IPS-15b (cell line): ENCODE measurements around the gene RNASE11.
"Not testable (repeated sequence)": the region's sequence is repeated elsewhere in the genome, so short reads cannot be mapped to it uniquely, and the experiment has no call there.

Experiments
- H3K27me3 ChIP-seq: one replicate; pipeline ENCODE4 v1.6.1; 2013; ENCODE audit warnings: low read length; ENCODE audit not compliant: control insufficient read depth, insufficient read depth
- H3K36me3 ChIP-seq: one replicate; pipeline ENCODE4 v1.6.1; 2013; ENCODE audit warnings: low read length; ENCODE audit not compliant: control insufficient read depth, insufficient read depth
- H3K4me1 ChIP-seq: one replicate; pipeline ENCODE4 v1.6.1; 2013; ENCODE audit warnings: mild to moderate bottlenecking, low read length; ENCODE audit not compliant: control insufficient read depth, insufficient read depth
- H3K4me3 ChIP-seq: one replicate; pipeline ENCODE4 v1.5.1; 2013; ENCODE audit warnings: low read depth, low read length
- H3K9ac ChIP-seq: one replicate; pipeline ENCODE4 v1.6.1; 2013; ENCODE audit warnings: low read depth, mild to moderate bottlenecking, low read length
- H3K9me3 ChIP-seq: one replicate; pipeline ENCODE4 v1.6.1; 2013; ENCODE audit warnings: mild to moderate bottlenecking, low read length; ENCODE audit not compliant: control insufficient read depth, insufficient read depth

Gene RNASE11

DNA sequence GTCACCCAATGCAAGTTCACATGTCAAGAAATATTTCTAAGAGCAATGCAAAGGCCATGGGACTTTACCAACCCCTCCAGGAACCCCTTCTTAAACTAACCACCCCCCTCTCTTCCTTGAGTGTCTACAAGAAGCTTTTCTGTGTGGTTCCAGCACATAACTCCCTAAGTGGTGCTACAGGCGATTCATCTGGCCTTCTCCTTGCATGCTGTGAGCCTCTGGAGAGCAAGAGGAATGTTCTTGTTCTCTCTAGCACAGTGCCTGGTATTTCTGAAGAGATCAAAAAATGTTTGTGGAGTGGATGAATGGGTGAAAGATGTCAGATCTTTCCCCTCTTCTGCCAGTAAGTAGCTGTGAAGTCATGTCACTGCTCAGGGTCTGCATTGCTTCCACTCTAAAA lies 9.3 kb upstream of the RNASE11 start:
- Histone ChIP-seq H3K9ac (no peak overlapping the region), H3K36me3 (no peaks in the 10 kb centered on the region), H3K4me3 (no peak overlapping the region)

DNA sequence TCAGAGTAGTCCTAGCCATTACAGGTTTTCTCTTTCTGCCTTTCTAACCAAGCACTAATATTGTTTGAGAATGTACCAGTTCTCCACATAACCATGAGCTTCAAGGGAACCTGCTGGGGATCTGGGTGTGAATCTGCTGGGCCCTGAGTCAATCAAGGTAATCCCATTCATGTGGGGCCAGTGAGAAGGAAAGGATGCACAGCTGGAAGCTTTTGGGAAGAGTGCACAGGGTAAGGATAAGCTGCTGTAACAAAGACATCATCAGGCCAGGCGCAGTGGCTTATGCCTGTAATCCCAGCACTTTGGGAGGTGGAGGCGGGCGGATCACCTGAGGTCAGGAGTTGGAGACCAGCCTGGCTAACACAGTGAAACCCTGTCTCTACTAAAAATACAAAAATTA lies 7.9 kb upstream of the RNASE11 start:
- not testable (repeated sequence) for H3K27me3 ChIP-seq, H3K4me3 ChIP-seq, H3K36me3 ChIP-seq, H3K9ac ChIP-seq, H3K4me1 ChIP-seq, H3K9me3 ChIP-seq

More for the DNA sequence above, 9.3 kb upstream of the RNASE11 start:
- H3K9me3 ChIP-seq, result no peaks in the 10 kb centered on the region
- H3K27me3 ChIP-seq, result no peaks in the 10 kb centered on the region
- H3K4me1 ChIP-seq, result no peaks in the 10 kb centered on the region

DNA sequence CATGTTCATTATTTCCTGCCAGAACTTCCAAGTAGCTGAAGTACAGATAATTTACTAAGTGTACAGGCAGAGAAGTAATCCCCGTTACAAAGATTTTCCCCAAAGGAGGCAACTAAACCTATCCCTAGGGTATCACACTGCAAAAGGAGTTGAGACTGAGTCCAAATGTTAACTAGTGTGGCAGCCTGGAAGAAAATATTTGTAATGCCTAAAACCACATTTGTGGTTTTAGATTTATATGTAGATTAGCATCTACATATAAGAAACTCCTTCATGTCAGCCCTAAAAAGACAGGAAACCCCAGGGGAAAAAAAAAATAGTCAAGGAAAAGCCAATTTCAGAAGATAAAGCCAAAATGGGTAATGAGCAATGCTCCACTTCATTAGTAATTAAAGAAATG lies 4.8 kb upstream of the RNASE11 start:
- H3K4me3 ChIP-seq, result no peak overlapping the region
- H3K27me3 ChIP-seq, result no peaks in the 10 kb centered on the region
- no peak overlapping the region for H3K9ac ChIP-seq
- no peaks in the 10 kb centered on the region for H3K36me3 ChIP-seq
- no peaks in the 10 kb centered on the region for H3K9me3 ChIP-seq
- H3K4me1 ChIP-seq, result no peaks in the 10 kb centered on the region

DNA sequence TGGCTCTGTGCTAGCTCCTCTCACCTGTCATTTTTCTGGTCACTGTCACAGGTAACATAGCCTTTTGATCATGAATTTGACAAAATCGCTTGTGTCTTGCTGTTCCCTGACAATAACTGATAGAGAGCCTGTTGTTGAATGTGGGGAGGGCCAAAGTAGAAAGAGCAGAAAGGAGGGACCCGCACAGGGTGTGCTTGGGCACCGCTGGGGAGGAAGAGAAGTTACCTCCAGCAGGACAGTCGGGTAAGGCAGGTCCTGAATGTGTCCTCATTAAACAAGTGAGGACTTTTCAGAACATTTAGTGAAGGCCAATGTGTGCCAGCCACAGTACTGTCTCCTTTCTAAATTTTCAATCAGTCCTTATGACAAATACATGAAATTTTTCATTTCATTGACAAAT lies 3.4 kb upstream of the RNASE11 start, which contains the start of gene RNASE12:
Gene RNASE12 (minus strand): TSS at position 142 of the 400 bp plus-strand sequence. CDS start 653 bp downstream, outside the sequence.
- Histone ChIP-seq H3K36me3 (no peaks in the 10 kb centered on the region), H3K4me3 (no peak within 1 kb of the TSS), H3K27me3 (no peaks in the 10 kb centered on the region), H3K9ac (no peak within 1 kb of the TSS), H3K9me3 (no peaks in the 10 kb centered on the region), H3K4me1 (no peaks in the 10 kb centered on the region)

DNA sequence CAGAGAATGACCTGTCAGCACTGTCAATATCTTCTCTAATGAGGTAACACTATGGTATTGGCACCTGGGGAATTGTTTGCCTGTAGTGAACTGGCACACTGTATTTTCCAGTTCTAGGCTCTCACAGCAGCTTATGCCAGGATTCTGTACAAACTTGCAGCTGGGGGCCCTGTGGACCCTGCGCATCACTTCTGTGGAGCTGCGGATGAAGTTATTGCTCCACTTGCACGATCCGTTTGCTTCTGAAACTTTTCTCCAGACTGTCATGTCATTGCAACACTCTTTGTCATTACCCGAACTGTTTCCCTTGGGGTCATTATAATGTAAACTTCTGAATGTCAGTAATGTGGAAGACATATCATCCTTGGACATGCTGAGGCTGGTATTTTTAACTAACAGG lies 3.9 kb downstream of the RNASE11 start:
- H3K9ac ChIP-seq, result no peak overlapping the region
- H3K4me3 ChIP-seq, result no peak overlapping the region

DNA sequence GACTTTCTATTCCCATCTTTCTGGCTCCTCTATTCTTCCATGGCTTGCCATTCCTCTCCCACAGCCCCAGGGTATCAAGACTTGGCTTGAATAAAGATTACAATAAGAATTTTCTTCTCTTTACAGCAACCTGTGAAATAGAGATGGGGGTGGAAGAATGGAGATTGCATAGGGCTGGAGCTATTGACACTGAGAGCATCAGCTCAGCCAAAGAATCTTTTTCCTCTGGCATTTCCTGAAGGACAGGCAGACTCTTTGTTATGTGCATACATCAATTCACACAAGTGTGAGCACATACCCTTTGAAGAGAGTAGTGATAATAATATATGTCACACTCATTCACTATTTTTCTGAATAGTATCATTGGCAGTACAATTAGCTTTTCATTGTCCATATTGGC lies 4.7 kb downstream of the RNASE11 start:
- H3K36me3 ChIP-seq, result no peaks in the 10 kb centered on the region
- no peaks in the 10 kb centered on the region for H3K27me3 ChIP-seq
- no peaks in the 10 kb centered on the region for H3K9me3 ChIP-seq
- H3K9ac ChIP-seq, result no peak overlapping the region
- H3K4me3 ChIP-seq, result no peak overlapping the region
- H3K4me1 ChIP-seq, result peaks cover 36% of the 10 kb centered on the region

More for the DNA sequence above, 3.9 kb downstream of the RNASE11 start:
- Histone ChIP-seq H3K9me3 (no peaks in the 10 kb centered on the region), H3K4me1 (peaks cover 31% of the 10 kb centered on the region), H3K27me3 (no peaks in the 10 kb centered on the region), H3K36me3 (no peaks in the 10 kb centered on the region)

DNA sequence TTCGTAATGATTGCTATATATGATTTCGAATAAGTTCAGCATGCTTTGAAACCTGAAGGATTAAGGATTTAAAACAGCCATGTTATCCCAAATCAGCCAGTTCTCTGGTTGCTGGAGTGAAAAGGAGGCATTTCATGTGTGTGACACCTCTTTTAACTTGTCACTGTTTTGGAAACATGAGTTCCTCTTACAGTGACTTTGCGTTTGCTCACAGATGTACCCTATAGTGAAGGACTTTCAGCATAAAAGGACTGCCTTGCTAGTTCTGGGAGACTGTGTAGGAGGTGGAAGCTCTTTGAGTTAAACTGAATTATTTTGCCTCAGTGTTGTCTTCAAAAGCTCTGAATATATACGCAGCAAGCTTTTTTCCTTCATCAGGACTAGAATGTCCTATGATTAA lies 7.6 kb downstream of the RNASE11 start:
- no peaks in the 10 kb centered on the region for H3K27me3 ChIP-seq
- H3K4me3 ChIP-seq, result no peak overlapping the region
- H3K4me1 ChIP-seq, result peaks cover 44% of the 10 kb centered on the region
- no peaks in the 10 kb centered on the region for H3K9me3 ChIP-seq
- no peak overlapping the region for H3K9ac ChIP-seq
- H3K36me3 ChIP-seq, result no peaks in the 10 kb centered on the region

DNA sequence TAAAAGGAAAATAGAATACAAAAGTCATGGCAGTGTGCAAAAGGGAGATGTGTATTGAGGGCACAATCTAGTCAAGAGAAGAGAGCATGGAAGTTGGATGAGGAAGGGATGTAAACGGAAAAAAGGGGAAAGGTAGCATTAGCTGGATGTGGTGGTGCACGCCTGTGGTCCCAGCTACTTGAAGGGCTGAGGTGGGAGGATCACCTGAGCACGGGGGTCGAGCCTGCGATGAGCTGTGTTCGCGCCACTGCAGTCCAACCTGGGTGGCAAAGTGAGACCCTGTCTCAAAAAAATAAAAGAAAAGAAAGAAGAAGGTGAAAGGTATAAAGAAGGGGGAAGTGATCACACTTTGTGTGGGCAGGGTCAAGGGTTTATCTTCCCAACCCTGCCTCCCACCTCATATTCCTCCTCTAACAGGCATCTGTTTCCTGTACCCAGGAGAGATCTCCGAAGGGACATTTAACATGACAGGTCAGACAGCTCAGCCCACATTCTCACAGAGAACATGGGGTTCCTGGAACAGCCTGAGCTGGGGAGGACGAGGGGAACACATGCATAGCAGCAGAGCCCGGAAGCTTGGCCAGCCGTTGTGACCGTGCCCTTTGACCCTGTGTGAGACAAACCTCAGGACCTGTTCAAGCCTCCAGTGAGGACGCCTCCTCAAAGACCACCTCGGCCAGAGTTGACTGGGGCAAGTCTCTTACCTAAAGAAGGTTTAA lies 8.9 kb downstream of the RNASE11 start:
- Histone ChIP-seq H3K9me3 (no peaks in the 10 kb centered on the region), H3K4me3 (no peak overlapping the region), H3K27me3 (no peaks in the 10 kb centered on the region), H3K36me3 (no peaks in the 10 kb centered on the region), H3K9ac (no peak overlapping the region), H3K4me1 (peaks cover 44% of the 10 kb centered on the region)

DNA sequence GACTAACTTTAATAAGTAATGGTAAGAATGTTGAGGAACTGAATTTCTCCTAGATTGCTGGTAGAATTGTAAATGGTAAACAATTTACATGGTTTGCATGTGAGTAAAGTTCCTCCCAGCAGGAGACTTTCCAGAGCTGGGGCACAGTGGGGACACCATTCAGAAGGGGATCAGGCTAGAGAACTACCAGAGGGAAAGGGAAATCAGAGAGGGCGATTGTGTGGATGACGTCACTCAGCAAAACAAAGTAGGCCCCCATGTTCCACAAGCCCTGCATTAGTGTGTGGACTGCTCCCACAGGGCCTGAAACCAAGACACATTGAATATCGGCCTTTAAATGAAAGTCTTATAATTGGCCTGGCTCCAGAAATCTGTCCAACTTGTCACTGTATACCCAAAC lies 9.5 kb downstream of the RNASE11 start:
- no peaks in the 10 kb centered on the region for H3K36me3 ChIP-seq

DNA sequence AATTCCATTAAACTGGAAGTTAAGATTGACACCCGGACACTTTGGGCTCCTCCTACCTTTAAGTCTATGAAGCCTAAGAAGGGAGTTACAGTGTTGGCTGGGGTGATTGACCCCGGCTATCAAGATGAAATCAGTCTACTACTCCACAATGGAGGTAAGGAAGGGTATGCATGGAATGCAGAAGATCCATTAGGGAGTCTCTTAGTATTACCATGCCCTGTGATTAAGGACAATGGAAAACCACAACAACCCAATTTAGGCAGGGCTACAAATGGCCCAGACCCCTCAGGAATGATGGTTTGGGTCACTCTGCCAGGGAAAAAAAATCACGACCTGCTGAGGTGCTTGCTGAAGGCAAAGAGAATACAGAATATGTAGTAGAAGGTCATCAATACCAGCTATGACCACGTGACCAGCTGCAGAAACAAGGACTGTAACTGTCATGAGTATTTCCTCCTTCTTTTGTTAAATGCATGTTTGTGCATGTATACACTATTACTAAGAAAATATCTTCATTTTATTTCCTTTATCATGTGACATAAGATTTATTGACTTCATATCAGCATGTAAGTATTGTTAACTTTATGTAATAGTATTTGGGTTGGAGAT lies 15.3 kb downstream of the RNASE11 start:
- not testable (repeated sequence) for H3K4me3 ChIP-seq, H3K9ac ChIP-seq

More for the DNA sequence above, 9.5 kb downstream of the RNASE11 start:
- H3K9me3 ChIP-seq, result no peaks in the 10 kb centered on the region
- H3K9ac ChIP-seq, result no peak overlapping the region
- no peak overlapping the region for H3K4me3 ChIP-seq
- H3K27me3 ChIP-seq, result no peaks in the 10 kb centered on the region
- peaks cover 39% of the 10 kb centered on the region for H3K4me1 ChIP-seq

DNA sequence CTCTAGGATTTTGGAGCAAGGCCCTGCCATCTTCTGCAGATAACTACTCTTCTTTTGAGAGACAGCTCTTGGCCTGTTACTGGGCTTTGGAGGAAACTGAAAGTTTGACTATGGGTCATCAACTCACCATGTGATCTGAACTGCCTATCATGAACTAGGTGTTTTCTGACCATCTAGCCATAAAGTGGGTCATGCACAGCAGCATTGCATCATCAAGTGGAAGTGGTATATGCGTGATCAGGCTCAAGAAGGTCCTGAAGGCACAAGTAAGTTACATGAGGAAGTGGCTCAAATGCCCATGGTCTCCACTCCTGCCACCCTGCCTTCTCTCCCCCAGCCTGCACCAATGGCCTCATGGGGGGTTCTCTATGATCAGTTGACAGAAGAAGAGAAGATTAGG lies 17.1 kb downstream of the RNASE11 start:
- H3K27me3 ChIP-seq, H3K4me1 ChIP-seq, H3K9me3 ChIP-seq, H3K36me3 ChIP-seq, H3K9ac ChIP-seq, H3K4me3 ChIP-seq: not testable (repeated sequence)

More for the DNA sequence above, 15.3 kb downstream of the RNASE11 start:
- not testable (repeated sequence) for H3K27me3 ChIP-seq, H3K36me3 ChIP-seq, H3K9me3 ChIP-seq, H3K4me1 ChIP-seq

DNA sequence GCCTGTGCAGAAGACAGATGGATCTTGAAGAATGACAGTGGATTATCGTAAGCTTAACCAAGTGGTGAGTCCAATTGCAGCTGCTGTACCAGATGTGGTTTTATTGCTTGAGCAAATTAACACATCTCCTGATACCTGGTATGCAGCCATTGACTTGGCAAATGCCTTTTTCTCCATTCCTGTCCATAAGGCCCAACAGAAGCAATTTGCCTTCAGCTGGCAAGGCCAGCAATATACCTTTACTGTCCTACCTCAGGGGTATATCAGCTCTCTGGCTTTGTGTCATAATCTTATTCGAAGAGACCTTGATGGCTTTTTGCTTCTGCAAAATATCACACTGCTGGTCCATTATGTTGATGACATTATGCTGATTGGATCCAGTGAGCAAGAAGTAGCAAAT lies 17.9 kb downstream of the RNASE11 start:
- not testable (repeated sequence) for H3K9ac ChIP-seq, H3K4me3 ChIP-seq

More for the DNA sequence above, 17.9 kb downstream of the RNASE11 start:
- not testable (repeated sequence) for H3K9me3 ChIP-seq, H3K27me3 ChIP-seq, H3K4me1 ChIP-seq, H3K36me3 ChIP-seq
